Activated naive CD8-positive, alpha-beta T cell treated with anti-CD3 and anti-CD28 coated beads, Interleukin-2, amount 10 ng/mL, durations not matched to agents 7 days and 5 days (primary cell): Measurements from ENCODE around the gene IL6. TPM values are rescaled to one million over a fixed set of nuclear protein-coding genes. Genes with fewer than 3 reads are reported as not detected.
A peak's percentile ranks its signal among the peaks of the same experiment; 100 is the strongest.
"Not testable (repeated sequence)": the region's sequence is repeated elsewhere in the genome, so short reads cannot be mapped to it uniquely, and the experiment has no call there.

Experiments used
- ATAC-seq: fragments of 150-1000 bp; cut with Tn5 transposase; one replicate; pipeline ENCODE4 v1.10.0; 2021; ENCODE audit warnings: low read depth, moderate library complexity
- POLR2A ChIA-PET: fragments of 350-600 bp; sonication (Branson Sonifier 250); formaldehyde crosslinking; loops from one replicate; lab custom pipeline; 2021; ENCODE audit warnings: antibody characterized with exemption; lab: Charles Lee
- DNase-seq: peaks from one replicate; pipeline ENCODE4 v3.0.0; 2021
- H3K27ac Mint-ChIP-seq: one replicate; pipeline ENCODE4 v1.8.0; 2022; ENCODE audit warnings: mild to moderate bottlenecking, mixed read lengths
- H3K27me3 Mint-ChIP-seq: one replicate; pipeline ENCODE4 v1.8.0; 2022; ENCODE audit warnings: mild to moderate bottlenecking, moderate library complexity, mixed read lengths
- H3K36me3 Mint-ChIP-seq: one replicate; pipeline ENCODE4 v1.8.0; 2021; ENCODE audit warnings: mild to moderate bottlenecking, mixed read lengths
- H3K4me1 Mint-ChIP-seq: one replicate; pipeline ENCODE4 v1.8.0; 2021; ENCODE audit warnings: mixed read lengths
- H3K4me3 Mint-ChIP-seq: one replicate; pipeline ENCODE4 v1.8.0; 2022; ENCODE audit warnings: mild to moderate bottlenecking, moderate library complexity, mixed read lengths
- H3K9me3 Mint-ChIP-seq: one replicate; pipeline ENCODE4 v1.8.0; 2021; ENCODE audit warnings: mixed read lengths
- total RNA-seq, 2 experiments: library from RNA; stranded (reverse); gene quantifications; one replicate each; pipeline ENCODE4 v1.2.3, GENCODE V29; 2021

The IL6 gene
- total RNA-seq, 2 experiments from 2014 or later = 0.64 to 0.99 TPM

DNA sequence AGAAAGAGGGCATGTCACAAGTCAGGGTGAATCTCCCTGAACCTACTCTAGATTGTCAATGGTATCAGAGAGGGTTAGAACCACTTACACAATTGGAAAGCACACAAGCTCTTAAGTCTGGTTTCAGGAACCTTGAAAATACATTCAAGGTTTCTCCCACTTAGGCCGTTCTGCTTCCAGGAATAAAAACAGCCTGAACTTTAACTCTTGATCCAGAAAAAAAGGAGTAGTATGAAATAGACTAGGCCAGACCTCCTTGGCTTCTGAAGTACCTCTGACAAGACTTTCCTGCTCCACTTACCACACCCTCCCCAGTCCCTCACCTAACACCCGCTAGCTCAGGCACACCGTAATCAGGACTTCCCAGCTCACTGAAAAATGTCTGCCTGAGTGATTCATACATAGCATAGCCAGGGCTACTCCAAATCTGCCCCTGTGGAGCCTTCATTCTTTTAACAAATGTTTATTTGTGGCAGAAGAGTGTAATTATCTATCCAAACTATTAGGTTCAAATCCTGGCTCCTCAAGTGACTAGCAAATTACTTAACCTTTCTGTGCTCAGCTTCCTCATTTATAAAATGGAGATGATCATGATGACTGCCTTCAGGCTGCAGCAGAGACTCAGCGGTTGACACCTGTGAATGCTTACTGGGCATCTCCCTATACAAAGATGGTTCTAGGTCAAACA is 30.3 kb upstream of the IL6 start:
- DNase-seq = no peak
- peaks cover 1% of the 10 kb centered on the region for H3K9me3 Mint-ChIP-seq
- H3K27me3 Mint-ChIP-seq = peaks cover 3% of the 10 kb centered on the region
- H3K27ac Mint-ChIP-seq = peak overlapping the region; percentile 82
- POLR2A ChIA-PET = interaction anchor here (0.6 to 4.2 kb wide), 3 partner anchors 14 to 132 kb away, joined by 4 to 39 read pairs (median 4); no protein-coding TSS in a partner anchor
- H3K4me1 Mint-ChIP-seq = peaks cover 69% of the 10 kb centered on the region
- peak overlapping the region; percentile 18 for H3K4me3 Mint-ChIP-seq
- H3K36me3 Mint-ChIP-seq = peaks cover 11% of the 10 kb centered on the region
- ATAC-seq = no peak

DNA sequence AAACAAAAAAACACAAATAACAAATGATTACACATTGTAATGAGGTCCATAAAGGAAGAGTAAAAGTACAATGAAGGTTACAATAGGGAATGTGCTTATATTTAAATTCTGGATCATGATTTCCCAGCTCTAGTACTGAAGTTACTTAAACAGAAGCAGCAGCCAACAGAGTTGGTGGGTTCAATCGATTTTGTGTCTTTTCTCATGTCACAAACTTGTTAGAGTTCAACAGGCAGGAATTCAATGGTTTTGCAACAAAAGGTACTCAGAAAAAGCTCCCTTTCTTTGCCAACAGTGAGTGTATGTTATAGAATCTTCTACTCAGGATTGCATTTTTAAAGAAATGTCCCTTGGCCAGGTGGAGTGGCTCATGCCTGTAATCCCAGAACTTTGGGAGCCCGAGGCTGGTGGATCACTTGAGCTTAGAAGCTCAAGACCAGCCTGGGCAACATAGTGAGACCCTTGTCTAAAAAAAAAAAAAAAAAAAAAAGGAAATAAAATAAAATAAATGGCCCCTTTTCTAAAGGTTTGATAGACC is 29.6 kb upstream of the IL6 start:
- Mint-ChIP-seq H3K4me1 (peaks cover 72% of the 10 kb centered on the region), H3K9me3 (peaks cover 1% of the 10 kb centered on the region), H3K36me3 (peaks cover 13% of the 10 kb centered on the region), H3K4me3 (peak overlapping the region; percentile 18), H3K27me3 (peaks cover 3% of the 10 kb centered on the region), H3K27ac (peak overlapping the region; percentile 82)
- no peak for DNase-seq
- ATAC-seq = no peak
- POLR2A ChIA-PET = interaction anchor here (0.6 to 4.2 kb wide), 5 partner anchors 13 to 133 kb away, joined by 3 to 39 read pairs (median 4); no protein-coding TSS in a partner anchor

DNA sequence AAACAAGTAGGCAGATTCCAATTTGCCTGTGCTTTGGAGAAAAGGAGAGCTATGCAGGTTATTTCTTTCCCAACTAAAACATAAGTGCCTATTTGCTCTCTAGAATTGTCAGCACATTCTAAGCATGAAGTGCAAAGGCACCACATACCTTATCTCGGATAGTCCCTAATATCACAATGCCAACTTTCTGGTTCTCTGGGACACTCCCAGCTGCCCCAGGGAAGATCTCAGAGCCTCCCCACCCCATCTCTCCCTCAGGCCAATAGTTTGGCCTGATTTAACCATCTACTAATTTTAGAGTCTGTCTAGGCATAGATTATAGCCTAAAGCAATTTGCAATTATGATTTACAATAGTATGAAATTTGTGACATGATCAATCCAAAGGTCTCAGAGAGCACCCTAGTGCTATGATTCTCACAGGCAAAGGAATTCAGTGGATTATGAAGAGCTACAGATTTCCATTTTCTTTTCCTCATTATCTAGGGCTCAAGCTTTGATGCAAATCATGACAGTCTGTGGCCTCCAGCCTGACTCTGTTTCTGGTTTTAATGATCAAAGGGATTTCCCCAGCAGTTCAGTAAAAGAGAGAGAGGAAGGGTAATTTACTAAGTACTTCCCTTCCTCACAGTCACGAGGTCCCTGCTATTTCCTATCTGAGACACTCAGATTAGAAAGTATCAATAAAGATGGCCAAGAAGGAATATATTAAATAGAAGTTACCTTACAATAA is 29.0 kb upstream of the IL6 start:
- ATAC-seq (peak; percentile 77), DNase-seq (no peak)
- POLR2A ChIA-PET = interaction anchor here (0.6 to 4.2 kb wide), 4 partner anchors 12 to 133 kb away, joined by 3 to 39 read pairs (median 4); no protein-coding TSS in a partner anchor
- peaks cover under 1% of the 10 kb centered on the region for H3K27me3 Mint-ChIP-seq
- H3K4me1 Mint-ChIP-seq = peaks cover 74% of the 10 kb centered on the region
- peak overlapping the region; percentile 69 for H3K27ac Mint-ChIP-seq
- peaks cover 1% of the 10 kb centered on the region for H3K9me3 Mint-ChIP-seq
- peak overlapping the region; percentile 38 for H3K4me3 Mint-ChIP-seq
- H3K36me3 Mint-ChIP-seq = peaks cover 13% of the 10 kb centered on the region

DNA sequence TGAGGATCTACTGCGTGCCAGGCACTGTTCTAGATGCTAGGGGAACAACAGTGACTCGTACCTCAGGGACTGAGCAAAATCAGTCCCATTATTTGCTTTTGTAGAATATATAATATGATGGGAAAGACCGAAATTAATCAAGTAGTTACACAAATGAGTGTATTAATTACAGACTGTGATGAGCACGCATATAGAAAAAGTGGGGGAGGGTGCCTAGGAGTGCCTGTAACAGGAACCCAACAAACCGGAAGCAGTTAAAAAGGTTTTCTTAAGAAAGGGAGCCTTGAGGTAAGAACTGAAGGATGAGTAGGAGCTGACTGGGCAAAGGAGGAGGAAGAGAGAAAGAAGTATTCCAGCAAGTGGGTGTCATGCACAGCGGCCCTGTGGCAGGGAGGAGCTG is 28.2 kb upstream of the IL6 start:
- ATAC-seq (no peak), DNase-seq (no peak)
- peaks cover 74% of the 10 kb centered on the region for H3K4me1 Mint-ChIP-seq
- H3K27me3 Mint-ChIP-seq = no peaks in the 10 kb centered on the region
- H3K27ac Mint-ChIP-seq = peak overlapping the region; percentile 69
- POLR2A ChIA-PET = interaction anchor here (1.8 to 4.2 kb wide), 2 partner anchors 21 to 26 kb away, joined by 4 to 39 read pairs; no protein-coding TSS in a partner anchor
- no peaks in the 10 kb centered on the region for H3K9me3 Mint-ChIP-seq
- H3K4me3 Mint-ChIP-seq = peak overlapping the region; percentile 38
- H3K36me3 Mint-ChIP-seq = peaks cover 10% of the 10 kb centered on the region

DNA sequence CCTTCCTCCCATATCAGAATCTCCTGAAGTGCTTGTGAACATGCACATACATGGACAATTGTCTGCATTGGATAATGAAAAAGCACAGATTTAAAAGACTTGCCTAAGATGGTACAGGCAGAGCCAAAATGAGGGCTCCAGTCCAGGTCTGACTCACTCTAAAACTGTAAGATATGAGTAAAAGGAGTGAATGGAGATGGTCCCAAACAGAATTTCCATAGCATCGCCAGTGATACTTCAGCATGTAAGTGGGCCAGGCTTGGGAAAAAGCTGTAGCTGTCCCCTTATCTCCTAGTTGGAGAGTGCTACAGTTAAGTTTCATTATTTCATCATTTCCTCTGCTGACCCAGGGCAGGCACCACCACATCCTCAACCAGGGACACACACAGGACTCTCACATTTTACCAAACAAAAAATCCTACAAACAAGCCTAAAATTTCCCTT is 26.4 kb upstream of the IL6 start:
- no peaks in the 10 kb centered on the region for H3K27me3 Mint-ChIP-seq
- H3K4me3 Mint-ChIP-seq = peak overlapping the region; percentile 53
- H3K4me1 Mint-ChIP-seq = peaks cover 58% of the 10 kb centered on the region
- peak overlapping the region; percentile 85 for H3K27ac Mint-ChIP-seq
- H3K9me3 Mint-ChIP-seq = no peaks in the 10 kb centered on the region
- peak; percentile 54 for ATAC-seq
- peaks cover 8% of the 10 kb centered on the region for H3K36me3 Mint-ChIP-seq
- DNase-seq = no peak
- POLR2A ChIA-PET = interaction anchor here (0.6 to 2.2 kb wide), 5 partner anchors 23 to 137 kb away, joined by 4 to 12 read pairs (median 7); partner anchors contain the start of gene IL6

DNA sequence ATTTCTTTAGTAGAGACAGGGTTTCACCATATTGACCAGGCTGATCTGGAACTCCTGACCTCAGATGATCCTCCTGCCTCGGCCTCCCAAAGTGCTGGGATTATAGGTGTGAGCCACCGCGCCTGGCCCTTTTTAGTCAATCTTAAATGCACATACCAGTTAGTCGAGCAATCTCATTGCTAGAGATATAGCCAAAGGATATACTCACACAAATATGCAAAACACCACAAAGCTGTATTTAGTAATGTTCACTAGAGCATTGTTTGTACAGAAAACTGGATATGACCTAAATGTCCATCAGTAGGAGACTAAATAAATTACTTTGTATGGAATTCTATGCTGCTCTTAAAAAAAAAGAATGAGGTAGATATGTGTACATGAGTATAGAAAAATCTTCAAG is 24.5 kb upstream of the IL6 start:
- H3K4me3 Mint-ChIP-seq = no peak overlapping the region
- DNase-seq (no peak), ATAC-seq (no peak)
- H3K27ac Mint-ChIP-seq = no peak overlapping the region
- no peaks in the 10 kb centered on the region for H3K9me3 Mint-ChIP-seq
- peaks cover 40% of the 10 kb centered on the region for H3K4me1 Mint-ChIP-seq
- peaks cover 5% of the 10 kb centered on the region for H3K36me3 Mint-ChIP-seq
- POLR2A ChIA-PET = no interaction called here
- H3K27me3 Mint-ChIP-seq = no peaks in the 10 kb centered on the region

DNA sequence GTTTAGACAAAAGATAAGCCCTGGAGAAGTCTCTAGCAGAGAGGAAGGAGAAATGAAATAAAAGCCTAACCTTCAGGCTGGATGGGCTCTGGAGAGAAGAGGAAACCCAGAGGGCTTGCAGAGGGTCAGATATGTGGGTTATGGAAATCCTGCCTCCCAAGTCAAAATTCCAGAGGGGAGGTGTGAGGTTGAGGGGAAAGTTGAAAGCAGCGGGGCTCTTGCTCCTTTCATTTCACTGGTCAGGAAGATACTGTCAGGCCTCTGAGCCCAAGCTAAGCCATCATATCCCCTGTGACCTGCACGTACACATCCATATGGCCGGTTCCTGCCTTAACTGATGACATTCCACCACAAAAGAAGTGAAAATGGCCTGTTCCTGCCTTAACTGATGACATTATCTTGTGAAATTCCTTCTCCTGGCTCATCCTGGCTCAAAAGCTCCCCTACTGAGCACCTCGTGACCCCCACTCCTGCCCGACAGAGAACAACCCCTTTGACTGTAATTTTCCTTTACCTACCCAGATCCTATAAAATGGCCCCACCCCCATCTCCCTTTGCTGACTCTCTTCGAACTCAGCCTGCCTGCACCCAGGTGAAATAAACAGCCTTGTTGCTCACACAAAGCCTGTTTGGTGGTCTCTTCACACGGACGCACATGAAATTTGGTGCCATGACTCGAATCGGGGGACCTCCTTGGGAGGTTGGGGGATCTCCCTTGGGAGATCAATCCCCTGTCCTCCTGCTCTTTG is 23.7 kb upstream of the IL6 start:
- H3K27me3 Mint-ChIP-seq, ATAC-seq, H3K9me3 Mint-ChIP-seq, H3K27ac Mint-ChIP-seq, H3K4me3 Mint-ChIP-seq, H3K36me3 Mint-ChIP-seq, POLR2A ChIA-PET, DNase-seq: not testable (repeated sequence)
- H3K4me1 Mint-ChIP-seq = peaks cover 34% of the 10 kb centered on the region

DNA sequence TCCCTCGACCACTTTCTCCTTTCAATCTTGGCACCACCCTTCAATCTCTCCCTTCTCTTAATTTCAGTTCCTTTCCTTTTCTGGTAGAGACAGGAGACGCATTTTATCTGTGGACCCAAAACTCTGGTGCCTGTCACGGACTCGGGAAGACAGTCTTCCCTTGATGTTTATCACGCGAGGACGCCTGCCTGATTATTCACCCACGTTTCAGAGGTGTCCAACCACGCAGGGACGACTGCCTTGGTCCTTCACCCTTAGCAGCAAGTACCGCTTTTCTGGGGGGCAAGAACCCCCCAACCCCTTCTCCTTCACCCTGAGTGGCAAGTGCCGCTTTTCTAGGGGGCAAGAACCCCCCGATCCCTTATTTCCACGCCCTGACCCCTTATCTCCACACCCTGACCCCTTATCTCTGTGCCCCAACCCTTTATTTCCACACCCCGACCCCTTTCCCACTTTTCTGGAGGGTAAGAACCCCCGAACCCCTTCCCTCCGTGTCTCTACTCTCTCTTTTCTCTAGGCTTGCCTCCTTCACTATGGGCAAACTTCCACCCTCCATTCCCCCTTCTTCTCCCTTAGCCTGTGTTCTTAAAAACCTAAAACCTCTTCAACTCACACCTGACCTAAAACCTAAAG is 22.9 kb upstream of the IL6 start:
- DNase-seq, H3K27ac Mint-ChIP-seq, H3K27me3 Mint-ChIP-seq, H3K36me3 Mint-ChIP-seq, ATAC-seq, H3K9me3 Mint-ChIP-seq, POLR2A ChIA-PET, H3K4me3 Mint-ChIP-seq: not testable (repeated sequence)
- H3K4me1 Mint-ChIP-seq = peaks cover 26% of the 10 kb centered on the region

DNA sequence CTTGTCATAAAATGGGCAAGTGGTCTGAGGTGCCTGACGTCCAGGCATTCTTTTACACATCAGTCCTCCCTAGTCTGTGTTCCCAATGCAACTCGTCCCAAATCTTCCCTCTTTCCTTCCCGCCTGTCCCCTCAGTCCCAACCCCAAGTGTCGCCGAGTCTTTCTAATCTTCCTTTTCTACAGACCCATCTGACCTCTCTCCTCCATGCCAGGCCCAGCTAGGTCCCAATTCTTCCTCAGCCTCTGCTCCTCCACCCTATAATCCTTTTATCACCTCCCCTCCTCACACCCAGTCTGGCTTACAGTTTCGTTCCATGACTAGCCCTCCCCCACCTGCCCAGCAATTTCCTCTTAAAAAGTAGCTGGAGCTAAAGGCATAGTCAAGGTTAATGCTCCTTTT is 22.3 kb upstream of the IL6 start:
- H3K9me3 Mint-ChIP-seq, H3K27me3 Mint-ChIP-seq, H3K36me3 Mint-ChIP-seq, DNase-seq, H3K4me3 Mint-ChIP-seq, POLR2A ChIA-PET, ATAC-seq, H3K27ac Mint-ChIP-seq: not testable (repeated sequence)
- H3K4me1 Mint-ChIP-seq = peaks cover 24% of the 10 kb centered on the region

DNA sequence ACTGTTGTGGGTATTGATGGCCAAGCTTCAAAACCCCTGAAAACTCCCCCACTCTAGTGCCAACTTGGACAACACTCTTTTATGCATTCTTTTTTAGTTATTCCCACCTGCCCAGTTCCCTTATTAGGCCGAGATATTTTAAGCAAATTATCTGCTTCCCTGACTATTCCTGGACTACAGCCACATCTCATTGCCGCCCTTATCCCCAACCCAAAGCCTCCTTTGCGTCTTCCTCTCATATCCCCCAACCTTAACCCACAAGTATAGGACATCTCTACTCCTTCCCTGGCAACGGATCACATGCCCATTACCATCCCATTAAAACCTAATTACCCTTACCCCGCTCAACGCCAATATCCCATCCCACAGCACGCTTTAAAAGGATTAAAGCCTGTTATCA is 21.1 kb upstream of the IL6 start:
- POLR2A ChIA-PET, ATAC-seq, H3K9me3 Mint-ChIP-seq, H3K36me3 Mint-ChIP-seq, H3K27ac Mint-ChIP-seq, H3K4me3 Mint-ChIP-seq, DNase-seq, H3K27me3 Mint-ChIP-seq: not testable (repeated sequence)
- H3K4me1 Mint-ChIP-seq = peaks cover 13% of the 10 kb centered on the region

DNA sequence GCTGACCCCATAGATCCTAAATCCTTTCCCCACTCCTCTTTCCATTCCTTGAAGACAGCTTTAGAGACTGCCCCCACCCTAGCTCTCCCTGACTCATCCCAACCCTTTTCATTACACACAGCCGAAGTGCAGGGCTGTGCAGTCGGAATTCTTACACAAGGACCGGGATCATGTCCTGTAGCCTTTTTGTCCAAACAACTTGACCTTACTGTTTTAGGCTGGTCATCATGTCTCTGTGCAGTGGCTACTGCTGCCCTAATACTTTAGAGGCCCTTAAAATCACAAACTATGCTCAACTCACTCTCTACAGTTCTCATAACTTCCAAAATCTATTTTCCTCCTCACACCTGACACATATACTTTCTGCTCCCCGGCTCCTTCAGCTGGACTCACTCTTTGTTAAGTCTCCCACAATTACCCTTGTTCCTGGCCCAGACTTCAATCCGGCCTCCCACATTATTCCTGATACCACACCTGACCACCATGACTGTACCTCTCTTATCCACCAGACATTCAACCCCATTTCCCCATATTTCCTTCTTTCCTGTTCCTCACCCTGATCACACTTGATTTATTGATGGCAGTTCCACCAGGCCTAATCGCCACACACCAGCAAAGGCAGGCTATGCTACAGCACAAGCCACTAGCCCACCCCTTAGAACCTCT is 19.8 kb upstream of the IL6 start:
- H3K4me3 Mint-ChIP-seq, H3K9me3 Mint-ChIP-seq, H3K27me3 Mint-ChIP-seq, DNase-seq, H3K27ac Mint-ChIP-seq, H3K4me1 Mint-ChIP-seq, ATAC-seq, POLR2A ChIA-PET, H3K36me3 Mint-ChIP-seq: not testable (repeated sequence)

DNA sequence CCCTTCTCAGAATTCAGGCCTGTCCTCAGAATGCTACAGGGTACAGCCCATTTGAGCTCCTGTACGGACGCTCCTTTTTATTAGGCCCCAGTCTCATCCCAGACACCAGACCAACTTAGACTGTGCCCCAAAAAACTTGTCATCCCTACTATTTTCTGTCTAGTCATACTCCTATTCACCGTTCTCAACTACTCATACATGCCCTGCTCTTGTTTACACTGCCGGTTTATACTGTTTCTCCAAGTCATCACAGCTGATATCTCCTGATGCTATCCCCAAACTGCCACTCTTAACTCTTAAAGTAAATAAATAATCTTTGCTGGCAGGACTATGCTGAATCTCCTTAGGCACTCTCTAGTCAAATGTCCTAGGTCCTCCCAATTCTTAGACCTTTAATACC is 18.8 kb upstream of the IL6 start:
- H3K4me3 Mint-ChIP-seq, H3K4me1 Mint-ChIP-seq, H3K27ac Mint-ChIP-seq, H3K9me3 Mint-ChIP-seq, POLR2A ChIA-PET, DNase-seq, H3K36me3 Mint-ChIP-seq, ATAC-seq: not testable (repeated sequence)
- peaks cover 10% of the 10 kb centered on the region for H3K27me3 Mint-ChIP-seq
